GM18507 (cell line): ENCODE data around the gene CHST13.

ENCODE experiments used
- DNase-seq: peaks from one replicate; pipeline ENCODE4 v3.0.0; 2011; ENCODE audit warnings: low read depth; ENCODE audit not compliant: insufficient read length; ENCODE audit errors: extremely low spot score
- FAIRE-seq: peaks from 2 replicates; lab custom pipeline; 2011; peaks lifted over from hg19 to GRCh38; lab: Jason Lieb, UNC

The CHST13 gene

GRCh38 chr3:126486360-126486847 is 37.6 kb upstream of the CHST13 start:
- DNase-seq (no peak), FAIRE-seq (no peak)

GRCh38 chr3:126487151-126487771 is 36.7 kb upstream of the CHST13 start:
- FAIRE-seq (no peak), DNase-seq (no peak)

- FAIRE-seq (no peak), DNase-seq (no peak)
Measured at GRCh38 chr3:126488185-126488584, 35.8 kb upstream of the CHST13 start.

GRCh38 chr3:126488886-126489569 is 34.9 kb upstream of the CHST13 start:
- no peak for FAIRE-seq

GRCh38 chr3:126490619-126491018 is 33.3 kb upstream of the CHST13 start:
- no peak for FAIRE-seq
- no peak for DNase-seq

More at GRCh38 chr3:126488886-126489569, 34.9 kb upstream of the CHST13 start:
- DNase-seq: no peak

- FAIRE-seq (no peak), DNase-seq (no peak)
Measured at GRCh38 chr3:126491221-126492013, 32.5 kb upstream of the CHST13 start.

- FAIRE-seq: no peak
- no peak for DNase-seq
Measured at GRCh38 chr3:126493051-126493450, 30.9 kb upstream of the CHST13 start.

- FAIRE-seq (no peak), DNase-seq (no peak)
Measured at GRCh38 chr3:126493739-126494138, 30.2 kb upstream of the CHST13 start.

GRCh38 chr3:126494204-126494969 is 29.6 kb upstream of the CHST13 start:
- DNase-seq: no peak
- no peak for FAIRE-seq

GRCh38 chr3:126494970-126495230 is 29.1 kb upstream of the CHST13 start:
- FAIRE-seq (no peak), DNase-seq (no peak)

GRCh38 chr3:126495786-126496185 is 28.2 kb upstream of the CHST13 start:
- FAIRE-seq (no peak), DNase-seq (no peak)

- FAIRE-seq: no peak
Measured at GRCh38 chr3:126496894-126497850, 26.8 kb upstream of the CHST13 start.

GRCh38 chr3:126497956-126498355 is 26.0 kb upstream of the CHST13 start:
- DNase-seq (no peak), FAIRE-seq (no peak)

More at GRCh38 chr3:126496894-126497850, 26.8 kb upstream of the CHST13 start:
- DNase-seq: no peak

GRCh38 chr3:126498461-126498860 is 25.5 kb upstream of the CHST13 start:
- FAIRE-seq (no peak), DNase-seq (no peak)

- DNase-seq: no peak
- FAIRE-seq: no peak
Measured at GRCh38 chr3:126498929-126499328, 25.0 kb upstream of the CHST13 start.

- DNase-seq (no peak), FAIRE-seq (no peak)
Measured at GRCh38 chr3:126499401-126499800, 24.6 kb upstream of the CHST13 start.

- DNase-seq: no peak
- no peak for FAIRE-seq
Measured at GRCh38 chr3:126500016-126500415, 23.9 kb upstream of the CHST13 start.

GRCh38 chr3:126501054-126501453 is 22.9 kb upstream of the CHST13 start:
- no peak for FAIRE-seq
- DNase-seq: no peak

- no peak for DNase-seq
- no peak for FAIRE-seq
Measured at GRCh38 chr3:126501736-126502135, 22.2 kb upstream of the CHST13 start.
